NT2/D1 (cell line): ENCODE results near the gene OSBPL7.
A peak's percentile ranks its signal among the peaks of the same experiment; 100 is the strongest.

Source experiments
- DNase-seq: peaks from one replicate; pipeline ENCODE4 v3.0.0-alpha.2; 2011; ENCODE audit warnings: low read depth, low spot score
- H3K27me3 ChIP-seq: 2 replicates; pipeline ENCODE4 v1.6.0; 2011; ENCODE audit warnings: mild to moderate bottlenecking; ENCODE audit not compliant: insufficient read length, insufficient read depth
- H3K36me3 ChIP-seq: 2 replicates; pipeline ENCODE4 v1.6.1; 2011; ENCODE audit warnings: mild to moderate bottlenecking, low read length, mixed read lengths; ENCODE audit not compliant: insufficient read depth, insufficient read length
- H3K4me1 ChIP-seq: 2 replicates; pipeline ENCODE4 v1.5.1; 2011; ENCODE audit not compliant: insufficient read depth, insufficient read length
- H3K4me3 ChIP-seq: 2 replicates; pipeline ENCODE4 v1.5.1; 2011; ENCODE audit warnings: low read depth; ENCODE audit not compliant: insufficient read length
- H3K9ac ChIP-seq: 2 replicates; pipeline ENCODE4 v1.6.0; 2011; ENCODE audit warnings: low read depth; ENCODE audit not compliant: insufficient read length
- H3K9me3 ChIP-seq: 2 replicates; pipeline ENCODE4 v1.5.1; 2011; ENCODE audit warnings: mild to moderate bottlenecking, low read length; ENCODE audit not compliant: insufficient read depth
- SUZ12 ChIP-seq: IDR thresholded peaks from 2 replicates; pipeline ENCODE4 v1.6.1; 2011; ENCODE audit not compliant: insufficient read length, insufficient read depth; ENCODE audit errors: extremely low read depth
- YY1 ChIP-seq: IDR thresholded peaks from 2 replicates; pipeline ENCODE4 v1.6.1; 2011; ENCODE audit not compliant: insufficient read length, insufficient read depth
- ZNF274 ChIP-seq: IDR thresholded peaks from 2 replicates; pipeline ENCODE4 v1.6.1; 2011; ENCODE audit warnings: mild to moderate bottlenecking, low read depth, low read length

OSBPL7 gene

GRCh38 chr17:47808830-47809480 lies 12.6 kb downstream of the OSBPL7 start:
- TF ChIP-seq SUZ12 (no peak), ZNF274 (no peak), YY1 (no peak)
- Histone ChIP-seq H3K9ac (no peak overlapping the region), H3K4me3 (no peak overlapping the region), H3K9me3 (no peaks in the 10 kb centered on the region), H3K4me1 (peaks cover 10% of the 10 kb centered on the region), H3K36me3 (peaks cover 52% of the 10 kb centered on the region), H3K27me3 (no peaks in the 10 kb centered on the region)
- no peak for DNase-seq

DNA sequence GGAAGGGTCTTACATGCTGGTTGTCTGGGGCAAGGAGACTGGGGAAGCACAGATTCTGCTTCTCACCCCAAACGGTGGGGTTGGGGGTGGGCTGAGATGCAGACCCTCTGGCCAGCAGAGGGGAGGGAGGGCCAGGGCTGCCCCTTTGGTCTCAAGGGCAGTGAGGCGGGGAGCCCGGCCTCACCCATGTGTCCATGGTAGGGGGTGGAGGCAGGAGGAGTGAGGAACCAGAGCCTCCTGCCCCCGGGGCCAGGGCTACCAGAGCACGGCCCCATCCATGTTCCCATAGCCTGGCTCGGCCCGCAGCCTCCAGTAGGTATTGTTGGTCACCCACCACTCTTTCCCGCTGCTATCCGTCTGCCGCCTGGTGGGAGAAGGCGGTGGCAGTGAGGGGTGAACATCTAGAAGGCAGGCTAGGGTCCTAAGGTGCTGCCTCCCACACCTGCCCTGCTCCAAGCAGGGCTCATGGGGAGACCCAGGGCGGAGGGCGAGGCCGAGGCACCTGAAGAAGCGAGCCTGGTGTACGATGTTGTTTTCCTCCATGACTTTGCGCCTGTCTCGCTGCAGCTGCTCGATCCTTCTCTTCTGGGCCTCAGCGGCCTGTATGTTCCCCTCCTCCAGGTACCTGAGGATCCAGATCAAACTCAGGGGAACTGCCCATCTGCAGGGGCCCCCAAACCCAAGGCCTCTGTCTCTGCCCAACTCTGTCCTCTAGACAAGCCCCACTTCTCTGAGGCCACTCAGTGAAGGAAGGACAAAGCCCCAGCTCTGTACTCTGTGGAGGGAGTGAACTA lies 13.4 kb downstream of the OSBPL7 start:
- no peak overlapping the region for H3K4me3 ChIP-seq
- no peaks in the 10 kb centered on the region for H3K9me3 ChIP-seq
- H3K4me1 ChIP-seq, result peaks cover 10% of the 10 kb centered on the region
- no peak for TF ChIP-seq ZNF274
- TF ChIP-seq SUZ12, result no peak
- no peak for TF ChIP-seq YY1
- H3K36me3 ChIP-seq, result peaks cover 49% of the 10 kb centered on the region
- no peaks in the 10 kb centered on the region for H3K27me3 ChIP-seq
- H3K9ac ChIP-seq, result peak overlapping the region; percentile 36
- no peak for DNase-seq

DNA sequence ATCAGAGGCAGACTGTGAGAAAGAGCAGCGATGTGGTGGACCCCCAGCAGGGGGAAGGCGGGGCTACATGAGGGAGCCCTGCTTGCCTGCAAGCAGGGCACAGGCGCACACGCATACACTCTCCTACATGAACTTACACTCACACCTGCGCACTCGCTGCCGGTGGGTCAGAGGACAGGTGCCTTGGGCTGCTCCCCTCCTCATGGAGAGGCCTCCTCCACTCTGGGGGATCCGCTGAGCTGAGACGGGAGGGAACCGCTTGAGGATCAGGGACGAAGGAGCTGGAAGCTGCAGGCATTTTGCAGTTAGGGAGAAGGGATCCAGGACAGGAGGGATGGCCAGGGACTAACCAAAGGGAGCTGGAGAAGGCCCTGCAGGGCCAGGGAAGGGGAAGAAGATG lies 14.2 kb downstream of the OSBPL7 start:
- Histone ChIP-seq H3K27me3 (no peaks in the 10 kb centered on the region), H3K9ac (no peak overlapping the region), H3K4me3 (no peak overlapping the region)

GRCh38 chr17:47806913-47807255 lies 14.7 kb downstream of the OSBPL7 start:
- no peak overlapping the region for H3K4me3 ChIP-seq
- H3K36me3 ChIP-seq, result peaks cover 40% of the 10 kb centered on the region
- TF ChIP-seq ZNF274 (no peak), SUZ12 (no peak), YY1 (no peak)
- H3K9me3 ChIP-seq, result no peaks in the 10 kb centered on the region
- DNase-seq, result no peak
- H3K27me3 ChIP-seq, result no peaks in the 10 kb centered on the region
- peaks cover 10% of the 10 kb centered on the region for H3K4me1 ChIP-seq
- no peak overlapping the region for H3K9ac ChIP-seq

More for the DNA sequence above, 14.2 kb downstream of the OSBPL7 start:
- no peak for DNase-seq
- Histone ChIP-seq H3K4me1 (peaks cover 10% of the 10 kb centered on the region), H3K36me3 (peaks cover 41% of the 10 kb centered on the region), H3K9me3 (no peaks in the 10 kb centered on the region)
- TF ChIP-seq YY1 (no peak), ZNF274 (no peak), SUZ12 (no peak)

DNA sequence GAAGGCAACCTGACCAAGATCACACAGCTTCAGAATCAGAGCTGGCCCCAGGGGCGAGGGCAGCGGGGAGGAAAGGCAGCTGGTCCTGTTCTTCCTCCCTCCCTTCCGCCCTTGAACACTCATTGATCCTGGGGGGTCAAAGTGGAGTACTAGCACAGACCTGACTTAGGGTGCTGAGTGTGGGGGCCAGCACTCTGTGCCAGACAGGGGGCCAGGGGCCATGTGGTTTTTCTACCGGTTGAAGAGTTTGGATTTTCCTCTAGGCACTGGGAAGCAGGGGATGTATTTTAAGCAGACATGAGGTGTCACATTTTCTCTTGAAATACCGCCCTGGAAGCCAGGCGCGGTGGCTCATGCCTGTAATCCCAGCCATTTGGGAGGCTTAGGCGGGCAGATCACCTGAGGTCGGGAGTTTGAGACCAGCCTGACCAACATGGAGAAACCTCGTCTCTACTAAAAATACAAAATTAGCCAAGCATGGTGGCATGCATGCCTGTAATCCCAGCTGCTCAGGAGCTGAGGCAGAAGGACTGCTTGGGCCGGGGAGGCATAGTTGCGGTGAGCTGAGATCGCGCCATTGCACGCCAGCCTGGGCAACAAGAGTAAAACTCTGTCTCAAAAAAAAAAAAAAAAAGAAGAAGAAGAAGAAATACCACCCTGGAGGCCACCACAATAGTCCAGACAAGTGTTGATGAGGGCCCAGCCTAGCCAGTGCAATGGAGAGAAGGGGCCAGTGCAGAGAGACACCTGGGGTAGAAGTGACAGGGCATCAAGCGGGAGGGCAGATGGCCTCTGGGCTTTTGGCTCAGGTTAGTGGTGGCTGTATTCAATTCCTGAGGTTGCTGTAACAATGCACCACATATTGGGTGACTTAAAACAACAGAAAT lies 15.3 kb downstream of the OSBPL7 start:
- Histone ChIP-seq H3K9ac (no peak overlapping the region), H3K36me3 (peaks cover 36% of the 10 kb centered on the region), H3K4me1 (peaks cover 6% of the 10 kb centered on the region), H3K9me3 (no peaks in the 10 kb centered on the region), H3K4me3 (no peak overlapping the region), H3K27me3 (peaks cover 2% of the 10 kb centered on the region)
- TF ChIP-seq ZNF274 (no peak), SUZ12 (no peak), YY1 (no peak)
- no peak for DNase-seq

- no peak overlapping the region for H3K9ac ChIP-seq
- H3K27me3 ChIP-seq, result peaks cover 2% of the 10 kb centered on the region
- no peak for DNase-seq
- H3K36me3 ChIP-seq, result peaks cover 33% of the 10 kb centered on the region
- no peaks in the 10 kb centered on the region for H3K4me1 ChIP-seq
- no peak overlapping the region for H3K4me3 ChIP-seq
- no peaks in the 10 kb centered on the region for H3K9me3 ChIP-seq
- TF ChIP-seq ZNF274, result no peak
- TF ChIP-seq YY1, result no peak
- TF ChIP-seq SUZ12, result no peak
Measured at GRCh38 chr17:47804461-47804860, 17.1 kb downstream of the OSBPL7 start.
